Measurements from ENCODE around the gene GNS.

The GNS gene

DNA sequence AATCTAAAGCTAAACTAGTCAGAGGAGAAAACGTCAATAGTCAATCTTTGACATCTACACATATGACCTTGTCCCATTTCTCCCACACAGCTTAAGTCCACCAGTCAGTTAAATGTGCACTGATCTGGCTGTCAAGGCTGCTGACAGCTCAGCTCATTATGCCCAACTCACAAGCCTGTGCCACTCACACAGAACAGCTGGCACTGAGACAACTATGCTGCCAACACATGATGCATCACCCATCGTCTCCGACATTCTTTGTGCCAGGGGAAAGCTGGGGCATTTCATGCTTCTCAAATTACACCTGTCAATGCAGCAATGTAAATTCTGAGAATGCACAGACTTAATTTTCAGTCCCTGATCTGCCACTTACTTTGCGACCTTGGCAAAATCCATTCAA, 25.3 kb downstream of the GNS start:
- no peak for DNase-seq

GRCh38 chr12:64731683-64732082, 27.5 kb downstream of the GNS start:
- no peak for DNase-seq

- DNase-seq = peak; percentile 79
Observed at GRCh38 chr12:64730588-64730969, 28.6 kb downstream of the GNS start.

DNA sequence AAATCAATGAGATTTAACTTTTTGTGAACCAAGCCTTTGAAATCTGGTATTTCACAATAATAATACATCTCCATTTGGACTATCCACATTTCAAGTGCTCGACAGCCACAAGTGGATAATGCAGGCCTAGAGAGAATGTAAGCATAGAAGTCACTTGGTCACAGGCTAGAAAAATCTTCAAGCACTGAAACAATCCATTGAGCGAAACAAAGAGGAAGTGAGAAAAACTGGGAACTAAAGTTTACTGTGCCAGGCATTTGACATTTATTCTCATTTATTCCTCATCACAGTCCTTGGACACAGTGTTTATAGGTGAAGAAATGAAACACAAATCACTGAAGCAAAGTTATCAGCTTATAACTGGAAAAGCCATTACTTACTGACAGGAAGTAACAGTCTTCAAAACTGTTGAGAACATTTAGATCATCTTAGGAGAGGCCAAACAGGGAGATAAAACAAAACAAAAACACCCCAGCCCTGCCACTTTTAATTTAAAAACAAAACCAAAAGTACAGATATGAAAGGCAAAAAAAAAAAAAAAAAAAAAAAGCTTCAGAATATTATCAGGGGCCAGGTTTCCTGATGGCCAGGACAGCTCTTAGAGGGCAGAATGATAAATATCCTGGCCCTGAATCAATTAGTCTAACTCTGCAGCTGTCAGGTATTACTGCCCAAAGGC, 29.2 kb downstream of the GNS start:
- DNase-seq = no peak

- no peak for DNase-seq
Observed at GRCh38 chr12:64724201-64724745, 34.9 kb downstream of the GNS start.

DNA sequence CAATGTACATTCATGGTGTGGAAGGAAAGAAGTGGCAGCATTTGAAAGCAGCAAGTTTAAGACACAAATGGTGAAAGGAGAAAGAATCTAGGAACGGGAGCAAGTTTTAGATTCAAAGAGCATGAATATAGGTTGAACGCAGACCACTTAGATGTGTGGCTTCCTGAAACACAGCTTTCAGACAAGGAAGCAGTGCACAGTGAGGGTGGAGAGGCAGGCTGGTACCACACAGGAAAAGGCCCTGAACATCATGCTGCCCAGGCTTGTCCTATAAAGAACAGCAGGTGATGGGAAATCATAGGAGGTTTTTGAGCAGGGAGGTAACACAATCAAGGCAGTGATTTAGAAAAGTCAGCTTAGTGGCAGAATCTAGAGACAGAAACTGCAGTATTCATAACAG, 35.6 kb downstream of the GNS start:
- no peak for DNase-seq

GRCh38 chr12:64722835-64723234, 36.4 kb downstream of the GNS start:
- DNase-seq = no peak

DNA sequence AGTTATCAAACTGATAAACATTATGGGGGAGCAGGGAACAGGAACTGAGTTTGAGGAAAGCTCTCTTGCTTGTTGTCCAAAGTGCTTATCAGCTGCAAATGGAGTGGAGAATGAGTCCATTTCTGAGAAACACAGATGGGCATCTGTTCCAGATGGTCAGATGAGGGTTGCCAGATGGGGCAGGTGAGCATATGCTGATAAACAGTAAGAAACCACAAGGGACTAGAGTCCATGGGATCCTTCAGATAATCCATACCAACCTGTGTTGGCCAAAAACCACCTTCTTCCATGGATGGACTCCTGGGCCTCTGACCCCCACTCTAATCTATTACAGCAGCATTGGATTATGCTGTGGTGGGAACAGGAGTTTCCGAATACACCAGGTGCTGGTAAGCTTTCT, 38.3 kb downstream of the GNS start:
- DNase-seq = no peak

- no peak for DNase-seq
Observed at GRCh38 chr12:64718649-64719048, 40.6 kb downstream of the GNS start.

DNA sequence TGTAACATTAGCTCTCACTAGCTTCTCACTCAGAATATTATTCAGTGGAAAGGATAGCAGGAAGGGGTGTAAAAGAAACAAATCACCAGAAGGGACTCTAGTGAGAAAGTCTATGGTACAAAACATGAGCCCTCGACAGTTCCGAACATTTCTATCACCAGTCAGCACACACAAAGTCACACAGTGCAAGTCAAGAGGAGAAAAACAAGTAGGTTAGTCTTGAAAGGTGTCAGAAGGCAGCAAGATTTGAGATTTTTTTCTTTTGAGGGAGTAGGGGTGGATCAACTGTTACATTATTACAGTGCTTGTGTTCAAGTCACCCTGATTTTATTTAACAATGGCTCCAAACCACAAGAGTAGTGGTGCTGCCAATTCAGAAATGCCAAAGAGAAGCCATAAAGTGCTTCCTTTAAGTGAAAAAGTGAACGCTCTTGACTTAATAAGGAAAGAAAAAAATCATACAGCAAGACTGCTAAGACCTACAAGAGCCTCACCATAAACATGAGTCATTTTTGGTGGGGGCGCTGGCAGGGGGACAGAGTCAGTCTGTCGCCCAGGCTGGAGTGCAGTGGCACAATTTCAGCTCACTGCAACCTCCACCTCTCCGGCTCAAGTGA, 42.3 kb downstream of the GNS start:
- no peak for DNase-seq

GRCh38 chr12:64716371-64716770, 42.8 kb downstream of the GNS start:
- DNase-seq = no peak

GRCh38 chr12:64714551-64714968, 44.6 kb downstream of the GNS start:
- no peak for DNase-seq

DNA sequence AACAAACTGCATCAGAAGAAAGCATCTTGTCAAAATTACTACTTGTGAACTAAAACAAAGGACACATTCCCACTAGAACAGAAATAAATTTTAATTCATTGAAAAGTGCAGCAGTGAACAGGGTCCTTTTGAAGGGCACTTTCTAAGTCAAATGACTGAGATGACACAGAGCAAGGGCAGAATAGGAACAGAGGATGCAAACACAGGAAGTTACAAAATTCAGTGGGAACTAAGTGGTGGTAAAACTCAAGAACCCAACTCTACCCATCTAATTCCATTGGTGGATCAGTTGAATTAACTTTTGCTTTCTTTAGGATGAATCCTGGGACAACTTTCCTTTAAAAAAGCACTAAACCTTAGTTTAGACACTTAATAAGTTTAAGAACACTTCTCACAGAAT, 45.8 kb downstream of the GNS start:
- no peak for DNase-seq

DNA sequence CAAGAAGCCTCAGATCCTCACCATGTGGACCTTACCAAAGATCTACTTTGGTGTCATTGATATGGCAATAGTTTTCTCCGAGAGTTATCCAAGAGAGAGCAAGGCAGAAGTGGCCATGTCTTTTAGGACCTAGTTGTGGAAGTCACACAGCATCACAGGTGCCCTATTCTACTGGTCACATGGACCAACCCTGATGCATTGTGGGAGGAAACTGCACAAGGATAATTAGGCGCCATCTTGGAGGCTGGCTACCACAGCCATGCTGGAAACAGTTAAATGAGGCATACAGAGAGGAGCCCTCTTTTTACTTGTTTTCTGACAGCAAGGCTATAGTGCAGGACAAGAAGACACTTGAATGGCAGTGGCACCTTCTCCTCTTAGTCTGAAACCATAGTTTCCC, 49.8 kb downstream of the GNS start:
- no peak for DNase-seq

- no peak for DNase-seq
Observed at GRCh38 chr12:64707926-64708325, 51.3 kb downstream of the GNS start.

DNA sequence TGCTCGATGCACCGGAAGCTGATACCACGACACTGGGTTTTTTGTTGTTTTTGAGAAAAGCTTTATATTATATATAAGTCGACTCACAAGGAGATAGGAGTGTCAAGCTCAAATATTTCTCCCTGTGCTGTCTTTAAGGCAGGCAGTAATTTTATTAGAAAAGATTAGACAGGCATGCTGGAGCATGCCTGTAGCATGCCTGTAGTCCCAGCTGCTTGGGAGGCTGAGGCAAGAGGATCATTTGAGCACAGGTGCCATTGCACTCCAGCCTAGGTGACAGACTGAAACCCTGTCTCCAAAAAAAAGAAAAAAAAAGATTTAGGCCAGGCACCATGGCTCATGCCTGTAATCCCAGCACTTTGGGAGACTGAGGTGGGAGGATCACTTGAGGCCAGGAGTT, 51.8 kb downstream of the GNS start:
- DNase-seq = no peak

DNA sequence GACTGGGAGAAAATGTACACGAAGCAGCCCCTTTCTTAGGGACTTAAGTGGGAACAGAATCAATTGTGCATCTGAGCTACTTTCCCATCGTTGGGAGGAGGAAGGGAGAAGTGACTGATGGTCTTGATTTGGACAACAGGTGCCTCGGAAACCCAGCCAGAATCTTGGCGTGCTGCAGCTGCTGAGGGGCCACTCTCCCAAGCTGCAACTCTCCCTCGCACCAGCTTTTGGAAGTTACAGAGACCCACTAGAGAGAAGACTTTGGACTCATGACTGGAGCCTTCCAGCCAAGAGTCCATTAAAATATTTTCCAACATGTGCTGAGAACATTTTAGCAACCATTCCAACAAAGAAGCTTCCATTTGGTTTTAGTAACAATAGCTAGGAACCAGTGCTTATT, 52.3 kb downstream of the GNS start:
- DNase-seq = no peak

DNA sequence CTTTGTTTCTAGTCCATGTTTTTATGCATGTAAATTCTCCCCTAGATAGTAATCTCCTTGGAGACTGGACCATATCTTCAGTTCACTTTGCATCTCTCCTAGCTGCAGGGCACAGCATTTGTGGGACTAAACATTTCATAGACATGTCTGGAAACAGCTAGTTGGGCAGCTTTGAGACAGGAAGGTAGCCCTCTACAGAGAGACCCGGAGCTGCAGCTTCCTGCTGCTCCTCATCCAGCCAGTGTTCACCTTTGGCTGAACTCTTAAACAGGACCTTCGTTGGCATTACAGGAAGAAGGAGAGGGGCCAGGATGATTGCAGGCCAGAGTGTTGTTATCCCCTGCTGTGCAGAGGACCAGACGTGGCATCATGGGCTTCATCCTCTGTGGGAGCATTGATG, 52.9 kb downstream of the GNS start:
- DNase-seq = no peak

GRCh38 chr12:64701283-64701682, 57.9 kb downstream of the GNS start:
- DNase-seq = no peak

DNA sequence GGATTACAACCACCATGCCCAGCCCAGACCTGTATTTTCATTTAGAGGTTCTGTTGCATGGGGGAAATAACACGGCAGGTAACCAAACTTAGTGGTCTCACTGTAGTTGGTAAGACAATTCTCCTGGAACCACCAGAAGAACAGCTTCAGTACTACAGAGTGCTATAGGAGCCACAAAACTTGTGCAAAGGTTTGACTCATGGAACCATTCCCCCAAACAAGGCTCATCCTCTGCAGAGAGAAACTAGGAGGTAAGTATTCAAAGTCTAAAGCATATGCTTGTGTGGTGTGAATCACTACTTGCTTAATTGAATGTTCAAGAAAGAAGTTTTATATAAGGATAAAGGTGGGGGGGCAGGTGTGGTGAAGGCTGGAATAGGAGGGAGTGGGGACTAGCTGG, 58.7 kb downstream of the GNS start:
- no peak for DNase-seq

DNA sequence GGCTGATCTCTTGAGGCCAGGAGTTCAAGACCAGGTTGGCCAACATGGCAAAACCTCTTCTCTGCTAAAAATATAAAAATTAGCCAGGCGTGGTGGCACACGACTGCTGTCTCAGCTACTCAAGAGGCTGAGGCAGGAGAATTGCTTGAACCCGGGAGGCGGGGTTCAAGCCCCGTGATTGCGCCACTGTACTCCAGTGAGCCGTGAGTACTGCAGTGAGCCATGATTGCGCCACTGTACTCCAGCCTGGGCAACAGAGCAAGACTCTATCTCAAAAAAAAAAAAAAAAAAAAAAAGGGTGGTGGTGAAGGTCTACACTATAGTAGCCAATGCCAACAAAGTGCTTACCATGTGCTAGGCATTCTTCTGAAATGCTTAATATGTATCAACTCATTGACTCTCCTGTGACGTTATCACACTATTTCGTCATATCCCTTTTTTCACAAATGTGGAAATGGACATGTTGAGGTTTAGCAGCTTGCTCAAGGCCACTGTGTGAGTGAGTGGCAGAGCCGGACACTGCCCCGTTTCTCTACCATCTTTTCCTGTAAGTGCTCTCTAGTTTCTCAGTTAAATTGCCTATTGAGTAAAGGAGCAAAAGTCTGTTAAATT, 59.6 kb downstream of the GNS start:
- no peak for DNase-seq

DNA sequence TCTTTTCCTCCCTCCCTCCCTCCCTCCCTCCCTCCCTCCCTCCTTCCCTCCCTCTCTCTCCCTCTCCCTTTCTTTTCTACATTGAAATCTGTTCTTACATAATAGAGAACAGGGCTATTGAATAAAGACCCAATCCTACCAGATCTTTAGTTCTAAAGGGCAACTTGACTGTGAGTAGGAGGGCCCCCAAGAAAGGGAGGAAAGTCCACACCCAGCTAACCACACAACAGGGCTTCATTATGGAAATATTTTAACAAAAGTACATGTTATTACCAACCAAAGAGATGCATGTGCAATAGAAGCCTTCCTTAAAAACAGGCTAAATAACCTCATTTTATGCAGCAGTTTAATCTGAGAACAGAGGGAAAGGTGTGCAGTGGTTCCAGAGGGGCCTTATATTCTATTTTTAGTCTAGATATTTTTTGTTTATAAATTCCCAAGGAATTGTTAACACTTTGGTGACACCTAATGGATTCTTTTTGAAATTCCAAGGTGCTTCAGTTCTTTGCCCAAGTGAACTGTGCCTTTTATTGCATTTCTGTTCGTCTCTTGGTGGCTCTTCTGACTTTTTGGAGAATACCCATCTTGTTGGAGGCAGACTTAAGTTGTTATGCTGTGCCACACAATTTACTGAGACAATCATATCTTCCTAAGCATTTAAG, 63.0 kb downstream of the GNS start:
- peak; percentile 10 for DNase-seq

DNA sequence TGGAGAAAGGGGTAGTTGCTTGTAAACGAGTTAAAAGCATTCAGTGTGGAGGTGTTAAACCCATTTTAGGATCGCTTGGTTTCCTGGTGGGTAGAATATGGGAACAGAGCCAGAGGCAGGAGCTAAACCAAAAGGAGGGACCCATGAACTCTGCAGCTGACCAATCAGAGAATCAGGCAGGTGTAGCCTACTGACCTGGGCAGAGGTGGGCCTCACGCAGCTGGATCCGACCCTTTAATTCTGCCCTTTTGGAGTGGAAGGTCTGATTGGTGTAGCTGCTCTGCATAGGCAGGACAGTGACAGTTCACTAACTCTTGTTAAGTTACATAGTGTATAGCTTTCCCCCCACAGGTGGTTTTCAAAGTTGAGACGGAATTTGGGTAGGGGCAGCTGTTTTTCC, 63.7 kb downstream of the GNS start:
- DNase-seq = no peak
